GM19468 (cell line): ENCODE results near the gene STXBP4.

Experiments used
- ATAC-seq: cut with Tn5 transposase; IDR thresholded peaks from one replicate; pipeline ENCODE4 v1.9.1; 2021; ENCODE audit warnings: mild to moderate bottlenecking, moderate library complexity, moderate number of reproducible peaks; ENCODE audit not compliant: unreplicated experiment; ENCODE audit errors: extremely low read depth

The STXBP4 gene

GRCh38 chr17:55110521-55110920 lies 142.0 kb downstream of the STXBP4 start:
- no peak for ATAC-seq

DNA sequence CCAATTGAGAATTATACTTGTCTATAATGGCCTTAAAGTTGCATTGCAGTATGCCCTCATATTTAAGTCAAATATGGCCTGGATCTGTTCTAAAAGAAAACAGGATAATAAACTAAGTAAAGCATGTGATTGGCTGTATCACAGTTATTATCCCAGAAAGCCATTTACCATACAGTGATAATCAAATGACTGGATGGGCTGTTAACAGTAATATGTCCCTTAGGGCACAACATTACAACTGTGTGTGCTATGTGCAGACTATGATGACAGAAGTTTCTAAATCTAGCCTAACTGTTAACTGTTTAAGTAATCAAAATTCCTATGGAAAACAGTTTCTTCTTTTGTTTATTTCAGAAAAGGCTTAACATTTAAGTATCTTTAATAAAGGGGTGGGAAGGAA lies 145.7 kb downstream of the STXBP4 start:
- no peak for ATAC-seq

- no peak for ATAC-seq
Measured at GRCh38 chr17:55116440-55116914, 147.9 kb downstream of the STXBP4 start.

- no peak for ATAC-seq
Measured at GRCh38 chr17:55117164-55117563, 148.6 kb downstream of the STXBP4 start.

DNA sequence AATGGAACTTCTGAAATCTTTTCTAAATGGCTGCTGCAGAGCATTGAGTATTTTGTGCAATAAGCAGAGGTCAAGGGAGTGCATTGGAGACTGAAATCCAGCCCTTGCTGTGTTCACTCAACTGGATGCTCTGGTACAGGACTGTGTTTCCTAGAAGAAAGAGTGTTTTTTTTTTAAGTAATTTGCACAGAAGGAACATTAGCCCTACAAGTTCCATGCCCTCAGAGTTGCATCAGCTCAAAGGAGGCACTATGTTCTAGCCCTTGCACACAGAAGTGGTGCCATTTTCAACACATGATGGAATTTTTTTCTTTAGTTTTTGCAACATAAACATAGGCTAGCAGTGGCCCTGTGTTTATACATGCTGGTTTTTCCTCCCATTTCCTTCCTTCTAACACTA lies 152.1 kb downstream of the STXBP4 start:
- no peak for ATAC-seq

DNA sequence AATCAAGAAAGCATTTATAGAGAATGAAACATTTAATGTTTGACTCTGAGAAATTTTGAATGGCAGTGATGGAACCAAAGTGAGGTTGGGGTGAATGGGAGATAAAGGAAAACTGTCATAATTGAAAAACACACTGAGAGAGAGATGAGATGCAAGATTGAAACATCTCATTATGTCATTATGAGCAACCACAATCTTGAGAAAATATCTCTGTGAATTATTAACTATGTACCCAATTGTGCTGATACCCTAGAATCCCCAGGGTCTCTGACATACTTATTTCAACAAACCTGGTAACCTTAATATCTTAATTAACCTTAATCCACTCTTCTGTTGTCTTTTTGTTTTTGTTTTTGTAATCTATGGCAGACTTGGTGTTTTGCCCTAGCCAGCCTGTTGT lies 152.7 kb downstream of the STXBP4 start:
- peak; percentile 32 for ATAC-seq

- ATAC-seq, result no peak
Measured at GRCh38 chr17:55122114-55122513, 153.5 kb downstream of the STXBP4 start.

DNA sequence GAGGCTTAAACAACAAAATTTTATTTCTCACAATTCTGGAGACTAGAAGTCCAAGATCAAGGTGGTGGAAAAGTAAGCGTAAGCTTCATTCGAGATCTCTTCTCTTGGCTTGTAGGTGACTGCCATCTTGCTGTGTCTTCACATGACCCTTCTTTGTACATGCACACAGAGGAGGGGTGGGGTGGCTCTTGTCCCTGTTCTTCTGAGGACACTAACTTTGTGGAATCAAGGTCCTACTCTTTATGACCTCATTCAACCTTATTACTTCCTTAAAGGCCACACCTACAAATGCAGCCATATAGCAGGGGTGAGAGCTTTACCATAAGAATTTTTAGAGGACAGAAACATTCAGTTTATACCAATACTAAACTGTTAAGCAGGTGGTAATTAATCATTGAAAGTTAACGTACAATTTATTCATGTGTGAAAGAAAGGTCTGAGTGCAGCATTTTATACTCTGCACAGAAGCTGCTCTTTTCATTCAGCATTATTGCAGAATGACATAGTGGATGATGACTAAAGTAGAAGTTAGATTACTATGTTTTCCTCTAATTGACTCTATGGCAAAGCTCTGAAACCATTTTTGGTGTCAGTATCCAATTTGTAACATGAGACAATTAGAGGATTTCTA lies 156.3 kb downstream of the STXBP4 start:
- no peak for ATAC-seq

DNA sequence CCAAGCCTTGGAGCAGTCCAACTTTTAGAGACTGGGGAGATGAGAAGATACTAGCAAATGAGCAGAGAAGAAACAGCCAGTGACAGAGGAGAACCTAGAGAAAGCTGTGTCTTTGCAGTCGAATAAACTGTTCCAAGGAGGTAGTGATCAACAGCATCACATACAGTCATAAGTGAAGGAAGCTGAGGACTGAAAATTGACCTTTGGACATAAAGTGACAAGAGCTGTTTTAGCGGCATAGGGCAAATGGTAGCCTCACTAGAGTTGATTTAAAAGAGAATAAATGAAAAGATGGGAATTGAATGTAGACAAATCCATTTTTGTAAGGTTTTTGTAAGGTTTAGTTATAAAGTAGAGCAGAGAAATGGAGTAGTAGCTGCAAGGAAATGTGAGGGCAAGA lies 165.0 kb downstream of the STXBP4 start:
- no peak for ATAC-seq

DNA sequence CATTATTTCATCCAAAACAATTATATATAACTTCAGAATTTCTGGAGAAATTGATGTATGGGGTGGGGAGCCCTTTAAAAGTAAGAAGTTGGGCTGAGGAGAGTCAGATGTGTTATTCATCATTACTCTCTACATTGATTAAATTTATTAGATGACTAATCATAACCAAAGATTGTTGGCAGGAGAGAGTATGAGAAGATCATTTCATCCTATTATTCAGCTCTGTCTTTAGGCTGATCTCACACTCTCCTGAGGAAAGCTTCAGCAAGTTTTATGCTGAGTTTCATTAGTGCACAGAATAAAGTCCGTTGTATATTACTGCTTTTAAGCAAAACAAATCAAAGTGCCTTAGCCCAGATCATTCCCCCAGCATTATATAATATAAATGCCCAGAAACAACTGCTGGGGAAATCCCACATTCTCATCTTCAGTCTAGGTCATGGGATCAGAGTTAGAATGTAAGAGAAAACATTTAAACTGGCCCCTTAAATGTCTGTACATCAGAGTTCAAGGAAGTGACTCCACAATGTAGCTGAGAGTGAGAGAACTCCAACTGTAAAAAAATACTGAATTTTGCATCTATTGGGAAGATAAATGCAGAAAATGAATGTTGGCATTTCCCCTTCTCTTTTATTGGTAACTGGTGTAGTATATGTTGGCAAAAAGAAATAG lies 166.1 kb downstream of the STXBP4 start:
- no peak for ATAC-seq

DNA sequence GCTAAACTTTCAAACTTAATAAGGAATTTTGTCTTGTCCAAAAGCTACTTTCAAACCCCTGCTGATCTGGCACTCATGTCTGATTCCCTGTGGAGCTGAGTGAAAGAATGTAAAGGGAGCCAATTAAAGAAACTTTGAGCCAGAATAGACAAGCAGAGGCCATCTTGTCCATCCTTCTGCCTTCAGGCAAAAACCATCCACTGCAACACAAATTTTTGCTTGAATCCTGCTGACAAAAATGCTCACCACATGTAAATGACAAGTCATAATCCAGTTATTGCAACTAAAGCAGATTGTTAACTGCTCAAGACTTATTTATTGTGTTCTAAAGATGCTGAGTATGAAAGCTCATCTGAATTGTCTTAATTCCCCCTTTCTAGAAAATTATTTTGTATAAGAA lies 172.2 kb downstream of the STXBP4 start:
- ATAC-seq, result no peak

DNA sequence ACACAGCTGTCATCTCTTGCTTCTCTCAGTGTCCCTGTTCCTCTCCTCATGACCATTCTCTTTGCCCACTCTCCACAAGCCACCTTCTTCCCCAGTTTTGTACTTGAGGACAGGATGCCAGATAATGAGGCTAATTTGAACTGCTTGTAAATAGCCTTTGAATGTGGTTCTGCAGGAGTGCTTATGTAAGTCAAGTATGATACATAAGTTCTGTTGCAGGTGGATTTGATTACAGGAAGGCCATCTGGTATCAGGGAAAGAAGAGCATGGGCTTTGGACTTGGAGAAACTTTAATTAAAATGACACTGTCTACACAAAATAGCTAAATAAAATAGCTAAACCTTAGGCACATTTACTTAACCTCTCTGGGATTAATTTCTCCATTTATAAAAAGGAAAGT lies 176.0 kb downstream of the STXBP4 start:
- no peak for ATAC-seq

GRCh38 chr17:55149485-55149884 lies 180.9 kb downstream of the STXBP4 start:
- no peak for ATAC-seq

- no peak for ATAC-seq
Measured at GRCh38 chr17:55152236-55152635, 183.7 kb downstream of the STXBP4 start.

GRCh38 chr17:55154101-55154500 lies 185.5 kb downstream of the STXBP4 start:
- no peak for ATAC-seq

DNA sequence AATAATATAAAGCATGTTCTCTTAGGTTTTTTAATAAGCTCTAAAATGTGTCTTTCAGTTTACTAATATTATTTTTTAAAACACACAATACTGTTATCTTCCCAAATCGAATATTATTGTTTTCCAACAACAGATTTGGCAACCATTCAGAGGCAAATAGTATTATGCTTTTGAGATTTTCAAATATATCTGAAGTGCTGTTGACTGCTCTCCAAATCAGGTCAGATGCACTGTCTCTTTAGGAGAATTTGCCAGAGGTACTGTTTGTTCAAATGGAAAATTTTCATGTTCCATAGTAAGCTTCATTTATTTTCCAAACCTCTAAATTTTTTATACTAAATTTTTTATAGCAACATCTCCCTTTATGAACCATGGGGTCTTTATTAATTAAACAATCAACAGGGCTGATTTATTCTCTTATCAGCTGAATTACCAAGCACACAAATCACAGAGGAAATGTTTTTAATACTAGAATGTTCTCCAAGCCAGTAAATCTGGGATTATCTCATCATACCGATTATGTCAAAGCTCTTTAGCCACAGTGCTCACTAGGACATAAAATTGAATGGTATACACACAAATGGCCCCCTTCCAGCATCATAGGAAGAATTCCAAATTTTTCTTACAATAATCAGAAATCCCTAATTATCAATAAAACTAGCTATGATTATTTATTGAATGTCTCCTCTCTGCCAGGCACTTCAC lies 187.4 kb downstream of the STXBP4 start:
- ATAC-seq, result no peak

DNA sequence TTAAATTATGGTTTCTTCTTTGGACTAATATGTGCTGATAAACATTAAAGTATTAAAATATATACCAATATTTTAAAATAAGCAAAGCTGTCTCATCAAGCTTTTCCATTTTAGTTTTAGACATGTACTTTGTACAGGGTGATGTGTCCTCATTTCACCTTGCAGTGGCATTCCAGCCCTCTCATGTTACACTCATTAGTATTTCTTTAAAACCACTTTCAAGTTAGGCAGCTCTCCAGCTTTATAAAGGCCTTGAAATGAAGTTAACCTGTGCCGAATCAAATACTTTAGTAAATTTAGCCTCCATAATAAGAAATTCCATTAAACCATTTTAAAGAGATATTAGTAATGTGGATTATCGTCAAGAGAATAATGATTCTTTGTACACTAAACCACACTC lies 188.6 kb downstream of the STXBP4 start:
- ATAC-seq, result no peak

GRCh38 chr17:55158439-55158838 lies 189.9 kb downstream of the STXBP4 start:
- ATAC-seq, result no peak

DNA sequence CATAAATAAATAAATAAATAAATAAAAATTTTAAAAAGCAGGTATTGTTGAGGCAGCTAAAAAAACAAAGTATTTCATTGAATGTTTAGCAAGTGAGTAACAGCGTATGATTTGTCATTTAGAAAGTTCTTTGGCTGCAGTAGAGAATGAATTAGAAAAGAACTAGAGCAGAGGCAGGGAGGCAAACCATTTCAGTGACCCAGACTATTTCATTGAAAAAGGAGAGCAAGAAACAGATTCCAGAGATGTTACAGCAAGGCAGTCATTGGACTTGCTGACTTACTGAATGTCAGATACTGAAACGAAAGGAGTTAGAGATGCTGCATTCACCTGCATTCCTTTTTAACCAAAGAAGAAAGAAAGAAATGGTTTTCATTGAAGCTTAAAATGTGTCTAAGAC lies 190.7 kb downstream of the STXBP4 start:
- no peak for ATAC-seq

GRCh38 chr17:55160501-55160900 lies 191.9 kb downstream of the STXBP4 start:
- no peak for ATAC-seq

GRCh38 chr17:55161935-55162555 lies 193.5 kb downstream of the STXBP4 start:
- ATAC-seq, result no peak
